CD4-positive, alpha-beta memory T cell (primary cell): ENCODE data around the gene NECTIN2. TPM values are rescaled to one million over a fixed set of nuclear protein-coding genes. Genes with fewer than 3 reads are reported as not detected.
"Not testable (repeated sequence)": the region's sequence is repeated elsewhere in the genome, so short reads cannot be mapped to it uniquely, and the experiment has no call there.

Experiments used
- CTCF ChIA-PET: fragments of 350-600 bp; sonication (Branson Sonifier 250); formaldehyde crosslinking; loops from one replicate; lab custom pipeline; 2021; ENCODE audit warnings: inconsistent platforms; ENCODE audit not compliant: partially characterized antibody; lab: Charles Lee
- POLR2A ChIA-PET: fragments of 350-600 bp; sonication (Branson Sonifier 250); formaldehyde crosslinking; loops from one replicate; lab custom pipeline; 2021; ENCODE audit not compliant: partially characterized antibody; lab: Charles Lee
- DNase-seq, 5 donors: peaks; one replicate each; pipeline versions ENCODE4 v3.0.0 to v3.0.0-alpha.2; 2020 to 2022; ENCODE audit warnings: mixed read lengths in 1 of 5
- H3K27ac ChIP-seq: one replicate; pipeline ENCODE4 v1.7.0; 2013; ENCODE audit warnings: low read depth, low read length
- H3K27me3 ChIP-seq: 2 replicates; pipeline ENCODE4 v1.7.0; 2013; ENCODE audit warnings: mild to moderate bottlenecking, low read length, moderate library complexity; ENCODE audit not compliant: insufficient read depth
- H3K36me3 ChIP-seq: 2 replicates; pipeline ENCODE4 v1.7.0; 2013; ENCODE audit warnings: mild to moderate bottlenecking, low read length, moderate library complexity; ENCODE audit not compliant: insufficient read depth
- H3K4me1 ChIP-seq: 2 replicates; pipeline ENCODE4 v1.7.0; 2013; ENCODE audit warnings: mild to moderate bottlenecking, low read length, moderate library complexity; ENCODE audit not compliant: insufficient read depth
- H3K4me3 ChIP-seq, 2 donors: one replicate each; pipeline ENCODE4 v1.7.0; 2013; ENCODE audit warnings: low read length in 2 of 2, mild to moderate bottlenecking in 1 of 2
- H3K9me3 ChIP-seq, 2 donors: one replicate each; pipeline ENCODE4 v1.7.0; 2013; ENCODE audit warnings: low read length in 2 of 2, control low read depth in 1 of 2; ENCODE audit not compliant: control insufficient read depth in 1 of 2
- H3K27ac Mint-ChIP-seq, 7 donors: one replicate each; pipeline ENCODE4 v1.8.0; 2020 to 2021; ENCODE audit warnings: mixed read lengths in 7 of 7, mild to moderate bottlenecking in 6 of 7, inconsistent platforms in 3 of 7, moderate library complexity in 3 of 7
- H3K27me3 Mint-ChIP-seq, 2 donors: one replicate each; pipeline ENCODE4 v1.8.0; 2020 to 2021; ENCODE audit warnings: mixed read lengths in 2 of 2
- H3K36me3 Mint-ChIP-seq, 2 donors: one replicate each; pipeline ENCODE4 v1.8.0; 2020 to 2021; ENCODE audit warnings: mixed read lengths in 2 of 2, inconsistent platforms in 1 of 2, mild to moderate bottlenecking in 1 of 2
- H3K4me1 Mint-ChIP-seq, 4 donors: one replicate each; pipeline ENCODE4 v1.8.0; 2020 to 2021; ENCODE audit warnings: mixed read lengths in 4 of 4, mild to moderate bottlenecking in 1 of 4
- H3K4me3 Mint-ChIP-seq, 8 donors: one replicate each; pipeline ENCODE4 v1.8.0; 2020 to 2021; ENCODE audit warnings: mixed read lengths in 8 of 8, mild to moderate bottlenecking in 7 of 8, moderate library complexity in 6 of 8, inconsistent platforms in 3 of 8
- H3K9me3 Mint-ChIP-seq, 8 donors: one replicate each; pipeline ENCODE4 v1.8.0; 2020 to 2021; ENCODE audit warnings: mixed read lengths in 8 of 8, mild to moderate bottlenecking in 5 of 8, inconsistent platforms in 3 of 8, moderate library complexity in 1 of 8
- intact Hi-C: fragments of 100-400 bp; cut with micrococcal nuclease; formaldehyde crosslinking; loops from one replicate; pipeline ENCODE4 v1.15.1; 2023
- polyA plus RNA-seq, 2 donors: library from polyadenylated mRNA; unstranded; fragments of 300-500 nt; fragmentation: Illumina TruSeq; gene quantifications; one replicate each; pipeline ENCODE4 v1.2.3, GENCODE V29; 2021
- total RNA-seq, 2 experiments: library from RNA; stranded (reverse); gene quantifications; one replicate each; pipeline ENCODE4 v1.2.3, GENCODE V29; 2021

NECTIN2 gene
- total and polyA plus RNA-seq, 4 experiments from 2014 or later = 0.11 to 1.7 (median 0.84) TPM; not detected in 1

- Histone ChIP-seq H3K36me3 (no peaks in the 10 kb centered on the region), H3K4me1 (peaks cover 4% of the 10 kb centered on the region), H3K27ac (no peak overlapping the region), H3K4me3 (no peak overlapping the region), H3K9me3 (no peaks in the 10 kb centered on the region), H3K27me3 (peaks cover 12% of the 10 kb centered on the region)
- ChIA-PET CTCF (no interaction called here), POLR2A (no interaction called here)
- peaks cover 7 to 15% (median 12%) of the 10 kb centered on the region in 4 donors for H3K4me1 Mint-ChIP-seq
- DNase-seq = no peak
- intact Hi-C loops = no loop called here
- H3K9me3 Mint-ChIP-seq = no peaks in the 10 kb centered on the region
- no peak overlapping the region for H3K4me3 Mint-ChIP-seq
- no peak overlapping the region for H3K27ac Mint-ChIP-seq
- H3K36me3 Mint-ChIP-seq = no peaks in the 10 kb centered on the region
- H3K27me3 Mint-ChIP-seq = peaks cover 29 to 39% of the 10 kb centered on the region in 2 donors
Measured at GRCh38 chr19:44909775-44910174, 63.7 kb downstream of the NECTIN2 start.

GRCh38 chr19:44911896-44912295, 65.8 kb downstream of the NECTIN2 start:
- H3K4me1 ChIP-seq, H3K9me3 ChIP-seq, H3K27me3 ChIP-seq, intact Hi-C loops, CTCF ChIA-PET, H3K36me3 ChIP-seq, H3K4me3 ChIP-seq, H3K4me3 Mint-ChIP-seq, H3K27ac Mint-ChIP-seq, POLR2A ChIA-PET, H3K27ac ChIP-seq, H3K9me3 Mint-ChIP-seq, H3K4me1 Mint-ChIP-seq, H3K36me3 Mint-ChIP-seq, DNase-seq: not testable (repeated sequence)
- peaks cover 21 to 27% of the 10 kb centered on the region in 2 donors for H3K27me3 Mint-ChIP-seq

GRCh38 chr19:44912854-44913253, 66.8 kb downstream of the NECTIN2 start:
- H3K36me3 ChIP-seq = no peaks in the 10 kb centered on the region
- no peaks in the 10 kb centered on the region for H3K27me3 ChIP-seq
- ChIA-PET POLR2A (no interaction called here), CTCF (interaction anchor here (1.5 kb wide), 1 partner anchor 8 kb away, joined by 3 read pairs; no protein-coding TSS in a partner anchor)
- no peak overlapping the region for H3K27ac ChIP-seq
- H3K4me3 ChIP-seq = no peak overlapping the region
- Mint-ChIP-seq H3K36me3 (no peaks in the 10 kb centered on the region), H3K9me3 (no peaks in the 10 kb centered on the region), H3K27ac (no peak overlapping the region), H3K27me3 (peaks cover 18 to 24% of the 10 kb centered on the region in 2 donors), H3K4me3 (peak overlapping the region in 2 of 8 donors; percentile 59 to 71), H3K4me1 (peaks cover 5 to 9% (median 7%) of the 10 kb centered on the region in 4 donors)
- H3K9me3 ChIP-seq = no peaks in the 10 kb centered on the region
- peaks cover 6% of the 10 kb centered on the region for H3K4me1 ChIP-seq
- intact Hi-C loops = no loop called here
- DNase-seq = no peak

- H3K9me3 Mint-ChIP-seq, H3K36me3 ChIP-seq, intact Hi-C loops, H3K27ac ChIP-seq, H3K36me3 Mint-ChIP-seq, DNase-seq, H3K27me3 ChIP-seq, H3K9me3 ChIP-seq, H3K4me3 ChIP-seq, H3K4me1 ChIP-seq, POLR2A ChIA-PET, H3K4me1 Mint-ChIP-seq: not testable (repeated sequence)
- Mint-ChIP-seq H3K4me3 (peak overlapping the region in 7 of 8 donors; percentile 46 to 90 (median 61)), H3K27ac (peak overlapping the region in 1 of 7 donors; percentile 52), H3K27me3 (peaks cover 14 to 24% of the 10 kb centered on the region in 2 donors)
- CTCF ChIA-PET = interaction anchor here (1.5 to 1.9 kb wide), 2 partner anchors 9 kb away, joined by 3 to 5 read pairs; no protein-coding TSS in a partner anchor
Measured at GRCh38 chr19:44913512-44914432, 67.7 kb downstream of the NECTIN2 start.

GRCh38 chr19:44914433-44915206, 68.5 kb downstream of the NECTIN2 start, which contains the start of gene APOC1:
Gene APOC1 (plus strand): TSS chr19:44914608. CDS start chr19:44914892, 284 bp downstream.
- H3K36me3 ChIP-seq, H3K9me3 Mint-ChIP-seq, POLR2A ChIA-PET, H3K27ac ChIP-seq, H3K4me1 Mint-ChIP-seq, H3K27me3 ChIP-seq, H3K9me3 ChIP-seq, H3K36me3 Mint-ChIP-seq, H3K4me1 ChIP-seq: not testable (repeated sequence)
- Mint-ChIP-seq H3K27me3 (peaks cover 14 to 24% of the 10 kb centered on the region in 2 donors), H3K4me3 (peak within 1 kb of the TSS; percentile 83 to 92 (median 84)), H3K27ac (peak within 1 kb of the TSS in 6 of 7 donors; percentile 2 to 78 (median 37))
- peak; percentile 67 to 76 (median 70) for DNase-seq
- H3K4me3 ChIP-seq = peak within 1 kb of the TSS; percentile 36 to 55
- intact Hi-C loops = loop anchor here (1.0 kb wide), 1 partner anchor 41 kb away; the partner anchor contains the start of gene CLPTM1
- CTCF ChIA-PET = interaction anchor here (0.9 to 1.9 kb wide), 2 partner anchors 10 to 224 kb away, joined by 3 to 5 read pairs; no protein-coding TSS in a partner anchor

GRCh38 chr19:44924243-44924725, 78.2 kb downstream of the NECTIN2 start:
- H3K4me3 ChIP-seq = no peak overlapping the region
- Mint-ChIP-seq H3K27ac (peak overlapping the region in 1 of 7 donors; percentile 25), H3K4me3 (no peak overlapping the region), H3K27me3 (peaks cover 10 to 19% of the 10 kb centered on the region in 2 donors), H3K36me3 (no peaks in the 10 kb centered on the region), H3K9me3 (no peaks in the 10 kb centered on the region), H3K4me1 (peaks cover 0 to 9% (median 4%) of the 10 kb centered on the region in 4 donors)
- ChIA-PET CTCF (no interaction called here), POLR2A (no interaction called here)
- no peak for DNase-seq
- no peaks in the 10 kb centered on the region for H3K9me3 ChIP-seq
- no peaks in the 10 kb centered on the region for H3K4me1 ChIP-seq
- intact Hi-C loops = no loop called here
- no peaks in the 10 kb centered on the region for H3K27me3 ChIP-seq
- H3K27ac ChIP-seq = no peak overlapping the region
- no peaks in the 10 kb centered on the region for H3K36me3 ChIP-seq
